ENCODE results near the gene CACNA1B.

CACNA1B gene

DNA sequence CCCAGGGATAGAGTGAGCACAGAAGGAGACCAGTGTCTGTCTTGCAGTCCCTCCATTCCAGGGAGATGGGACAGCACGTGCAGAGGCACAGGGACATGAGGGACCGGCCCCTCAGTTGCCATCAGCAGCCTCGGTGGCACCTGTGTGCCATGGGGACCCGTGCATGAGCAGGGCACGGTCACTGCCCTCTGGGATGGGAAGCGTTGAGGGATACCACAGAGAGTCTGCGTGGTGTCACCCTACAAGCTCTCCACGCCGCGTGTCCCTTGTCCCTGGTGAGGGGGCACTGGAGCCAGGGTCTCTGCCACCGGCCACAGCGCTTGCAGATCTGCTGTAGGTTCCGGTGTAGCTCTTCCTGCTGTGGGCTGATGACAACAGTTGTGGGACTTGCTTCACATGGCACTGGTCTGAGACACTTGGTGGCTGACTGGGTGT lies 108.1 kb downstream of the CACNA1B start:
- Mint-ChIP-seq H3K27me3 (peaks cover 52% of the 10 kb centered on the region), H3K36me3 (no peaks in the 10 kb centered on the region), H3K4me3 (no peak overlapping the region), H3K4me1 (no peaks in the 10 kb centered on the region), H3K27ac (no peak overlapping the region), H3K9me3 (no peaks in the 10 kb centered on the region)
- no peak for ATAC-seq

DNA sequence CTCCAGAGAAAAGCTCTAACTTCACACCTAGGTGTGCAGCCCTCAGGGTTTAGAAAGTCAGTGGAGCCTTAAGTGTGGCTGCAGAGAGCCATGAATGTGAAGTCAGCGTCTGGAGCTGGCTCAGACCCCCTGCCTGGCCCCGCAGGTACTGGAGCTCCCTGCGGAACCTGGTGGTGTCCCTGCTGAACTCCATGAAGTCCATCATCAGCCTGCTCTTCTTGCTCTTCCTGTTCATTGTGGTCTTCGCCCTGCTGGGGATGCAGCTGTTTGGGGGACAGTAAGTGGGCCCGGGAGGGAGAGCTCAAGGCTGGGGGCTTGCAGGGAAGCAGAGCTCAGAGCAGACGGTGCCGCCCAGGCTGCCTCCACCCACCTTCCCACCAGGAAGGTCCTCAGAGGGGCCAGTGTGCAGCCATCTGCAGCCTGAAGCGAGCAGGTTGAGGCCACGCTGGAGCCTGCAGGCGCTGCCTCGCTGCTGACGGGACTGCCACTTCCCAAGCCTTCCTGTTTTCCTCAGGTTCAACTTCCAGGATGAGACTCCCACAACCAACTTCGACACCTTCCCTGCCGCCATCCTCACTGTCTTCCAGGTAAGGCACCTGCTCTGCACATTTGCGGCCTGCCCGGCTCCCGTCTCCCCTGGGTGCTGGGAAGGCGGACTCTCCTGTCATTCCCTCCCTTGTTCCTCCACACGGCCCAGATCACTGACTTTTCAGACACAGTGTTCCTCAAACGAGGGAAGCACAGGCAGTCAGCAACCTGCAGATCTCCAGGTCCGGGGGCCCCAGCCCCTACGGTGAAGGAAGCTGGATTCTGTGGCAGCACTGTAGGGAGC lies 108.9 kb downstream of the CACNA1B start:
- Mint-ChIP-seq H3K9me3 (no peaks in the 10 kb centered on the region), H3K27me3 (peaks cover 55% of the 10 kb centered on the region), H3K36me3 (no peaks in the 10 kb centered on the region), H3K4me1 (no peaks in the 10 kb centered on the region), H3K4me3 (no peak overlapping the region), H3K27ac (no peak overlapping the region)
- ATAC-seq, result no peak

DNA sequence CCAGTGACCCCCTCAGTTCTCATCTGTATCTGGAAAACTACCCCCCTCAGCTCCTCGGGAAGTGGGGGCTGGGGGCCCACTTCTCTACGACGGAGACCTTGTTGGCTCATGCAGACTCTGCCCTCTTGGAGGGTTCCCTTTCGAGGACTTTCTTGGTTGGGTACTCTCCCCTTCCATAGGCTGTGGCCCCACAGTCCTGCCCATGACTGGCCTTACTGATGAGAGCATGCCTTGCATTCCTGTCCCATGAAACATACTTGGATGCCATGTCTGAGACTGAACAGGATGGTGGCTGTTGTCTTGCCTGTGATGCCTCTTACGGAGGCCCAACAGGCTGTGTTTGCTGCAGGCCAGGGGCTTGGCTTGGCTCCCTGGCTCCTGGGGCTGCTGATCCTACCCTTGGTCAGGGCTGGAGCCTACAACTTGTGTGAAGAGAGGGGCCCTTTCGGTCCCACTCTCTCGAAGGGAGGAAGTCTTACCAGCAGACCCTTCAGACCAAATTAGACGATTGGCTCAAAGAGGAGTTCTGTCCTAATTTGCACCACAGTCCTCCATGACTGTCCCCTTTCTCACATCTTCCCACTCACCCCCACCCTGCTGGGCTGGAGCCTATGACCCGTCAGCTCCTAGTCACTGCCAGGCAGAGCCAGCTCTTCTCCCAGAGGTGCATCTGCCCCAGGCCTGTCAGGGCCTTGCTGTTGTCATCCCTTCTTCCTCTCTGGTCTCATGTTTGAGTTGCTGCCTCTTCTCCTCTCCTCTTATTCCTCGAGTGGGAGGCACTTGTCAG lies 109.9 kb downstream of the CACNA1B start:
- Mint-ChIP-seq H3K4me1 (no peaks in the 10 kb centered on the region), H3K36me3 (no peaks in the 10 kb centered on the region), H3K27ac (no peak overlapping the region), H3K27me3 (peaks cover 63% of the 10 kb centered on the region), H3K9me3 (no peaks in the 10 kb centered on the region), H3K4me3 (no peak overlapping the region)
- ATAC-seq, result no peak

DNA sequence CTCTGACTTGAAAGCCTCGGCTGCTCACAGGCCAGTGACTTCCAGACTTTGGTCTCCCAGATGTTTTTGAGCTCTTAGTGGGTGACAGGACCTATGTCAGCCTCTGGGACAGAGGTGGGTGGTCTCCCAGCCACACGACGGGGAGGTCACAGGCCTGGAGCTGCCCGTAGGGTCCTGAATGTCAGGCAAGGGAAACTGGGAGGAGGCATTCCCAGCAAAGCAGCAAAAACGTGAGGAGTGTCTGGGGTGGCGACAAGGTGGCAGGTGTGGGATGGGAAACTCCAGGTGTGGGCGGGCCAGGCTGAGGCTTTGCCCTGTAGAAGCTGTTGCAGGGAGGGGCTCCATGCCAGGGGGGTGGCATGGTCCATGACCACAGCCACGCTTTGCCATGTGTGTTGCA lies 110.5 kb downstream of the CACNA1B start:
- Mint-ChIP-seq H3K27me3 (peaks cover 70% of the 10 kb centered on the region), H3K4me1 (no peaks in the 10 kb centered on the region), H3K9me3 (no peaks in the 10 kb centered on the region), H3K36me3 (no peaks in the 10 kb centered on the region), H3K27ac (no peak overlapping the region), H3K4me3 (no peak overlapping the region)
- ATAC-seq, result no peak

DNA sequence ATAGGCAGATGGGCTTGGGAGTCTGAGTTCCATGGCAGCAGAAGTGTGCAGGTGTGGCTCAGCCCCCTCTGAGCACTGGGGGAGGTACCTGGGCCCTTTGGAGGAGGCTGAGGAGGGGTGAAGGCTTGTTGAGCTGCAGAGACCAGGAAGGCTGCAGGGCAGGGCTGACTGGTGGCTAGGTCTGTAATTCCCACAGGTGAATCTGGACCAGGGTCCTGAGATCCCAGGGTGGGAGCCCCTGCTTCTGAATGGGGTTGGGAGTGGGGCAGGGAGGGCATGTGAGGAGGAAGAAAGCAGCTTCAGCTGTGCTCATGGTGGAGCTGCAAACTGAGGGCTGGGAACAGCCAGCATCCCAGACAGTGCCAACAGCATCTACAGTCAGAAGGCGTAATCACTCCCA lies 111.1 kb downstream of the CACNA1B start:
- Mint-ChIP-seq H3K36me3 (no peaks in the 10 kb centered on the region), H3K4me1 (no peaks in the 10 kb centered on the region), H3K9me3 (no peaks in the 10 kb centered on the region), H3K27ac (no peak overlapping the region), H3K27me3 (peaks cover 76% of the 10 kb centered on the region), H3K4me3 (no peak overlapping the region)
- ATAC-seq, result no peak

DNA sequence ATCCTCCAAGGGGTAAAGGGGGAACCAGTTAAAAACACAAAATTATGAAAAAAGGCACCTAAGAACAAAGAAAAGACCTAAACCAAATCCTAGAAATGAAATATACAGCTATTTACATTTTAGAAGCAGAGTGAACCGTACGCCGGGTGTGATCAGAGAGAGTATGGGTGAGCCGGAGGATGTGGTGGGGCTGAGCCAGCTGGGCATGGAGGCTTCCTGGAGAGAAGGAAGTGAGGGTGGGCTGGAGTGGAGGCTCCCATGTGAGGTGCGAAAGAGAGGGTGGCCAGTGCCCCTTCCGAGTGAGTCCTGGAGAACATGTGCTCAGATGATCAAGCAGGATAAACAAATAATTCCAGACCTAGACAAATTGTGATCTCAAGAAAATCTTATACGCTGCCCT lies 111.6 kb downstream of the CACNA1B start:
- peaks cover 80% of the 10 kb centered on the region for H3K27me3 Mint-ChIP-seq
- H3K27ac Mint-ChIP-seq, result no peak overlapping the region

DNA sequence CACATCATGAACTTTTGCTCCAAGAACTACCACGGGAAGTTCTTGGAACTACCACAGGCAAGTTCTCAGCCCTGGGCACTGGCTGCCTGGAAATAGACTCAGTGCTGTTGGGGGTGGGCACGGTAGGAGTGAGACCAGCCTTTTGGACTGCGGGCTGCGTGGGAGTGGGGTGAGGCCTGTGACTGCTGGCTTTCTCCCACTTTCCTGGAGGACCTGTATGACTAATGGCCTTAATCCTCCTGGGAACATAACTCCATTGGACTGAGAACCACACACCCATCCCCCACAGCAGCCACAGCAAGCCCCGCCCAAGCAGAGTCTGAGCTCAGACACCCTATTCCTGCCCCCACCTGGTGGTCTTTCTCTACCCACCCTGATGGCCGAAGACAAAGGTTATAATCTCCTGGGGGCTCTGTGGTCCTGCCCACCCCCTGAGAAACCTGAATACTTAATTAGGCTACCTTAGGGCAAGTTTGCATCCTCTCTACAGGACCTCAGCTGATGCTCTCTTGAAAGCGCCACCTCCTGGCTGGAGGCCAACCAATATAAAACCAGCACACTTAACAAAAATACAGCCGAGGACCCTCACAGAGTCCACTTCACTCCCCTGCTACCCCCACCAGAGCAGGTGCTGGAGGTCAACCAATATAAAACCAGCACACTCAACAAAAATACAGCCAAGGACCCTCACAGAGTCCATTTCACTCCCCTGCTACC lies 112.6 kb downstream of the CACNA1B start:
- Mint-ChIP-seq H3K27me3 (peaks cover 81% of the 10 kb centered on the region), H3K36me3 (no peaks in the 10 kb centered on the region), H3K27ac (no peak overlapping the region), H3K4me1 (no peaks in the 10 kb centered on the region), H3K4me3 (no peak overlapping the region), H3K9me3 (no peaks in the 10 kb centered on the region)
- no peak for ATAC-seq

More for the DNA sequence above, 111.6 kb downstream of the CACNA1B start:
- Mint-ChIP-seq H3K36me3 (no peaks in the 10 kb centered on the region), H3K4me1 (no peaks in the 10 kb centered on the region), H3K4me3 (no peak overlapping the region), H3K9me3 (no peaks in the 10 kb centered on the region)
- no peak for ATAC-seq

DNA sequence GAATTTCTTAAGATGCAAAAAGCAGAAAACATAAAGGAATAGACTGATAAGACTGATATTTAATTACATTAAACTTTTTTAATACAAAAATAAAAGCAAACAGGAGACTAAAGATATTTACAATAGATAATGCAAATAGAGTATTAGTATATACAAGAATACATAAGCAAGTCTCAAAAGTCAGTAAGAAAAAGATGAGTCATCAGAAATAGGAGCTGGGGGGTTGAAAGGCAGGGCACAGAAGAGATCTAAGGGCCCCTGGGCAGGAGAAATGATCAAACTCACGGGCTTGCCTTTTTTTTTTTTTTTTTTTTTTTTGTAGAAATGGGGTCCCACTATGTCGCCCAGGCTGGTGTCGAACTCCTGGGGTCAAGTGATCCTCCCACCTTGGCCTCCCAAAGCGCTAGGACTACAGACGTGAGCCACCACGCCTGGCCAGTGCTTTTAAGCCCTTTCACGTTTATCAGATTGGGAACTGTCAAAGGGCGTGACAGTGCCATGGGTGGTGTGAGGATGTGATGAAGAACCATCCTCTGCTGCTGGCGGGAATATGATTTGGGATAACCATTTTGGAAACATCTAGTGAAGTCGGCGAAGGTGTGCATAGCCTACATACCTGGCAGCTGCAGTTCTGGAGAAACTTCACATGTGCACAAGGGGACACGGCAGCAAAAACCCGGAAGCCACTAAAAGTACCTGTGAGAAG lies 126.1 kb downstream of the CACNA1B start:
- H3K4me1 Mint-ChIP-seq, result no peaks in the 10 kb centered on the region
- H3K36me3 Mint-ChIP-seq, result no peaks in the 10 kb centered on the region
- no peaks in the 10 kb centered on the region for H3K9me3 Mint-ChIP-seq
- H3K27ac Mint-ChIP-seq, result no peak overlapping the region
- no peak overlapping the region for H3K4me3 Mint-ChIP-seq
- peaks cover 42% of the 10 kb centered on the region for H3K27me3 Mint-ChIP-seq
- ATAC-seq, result no peak

DNA sequence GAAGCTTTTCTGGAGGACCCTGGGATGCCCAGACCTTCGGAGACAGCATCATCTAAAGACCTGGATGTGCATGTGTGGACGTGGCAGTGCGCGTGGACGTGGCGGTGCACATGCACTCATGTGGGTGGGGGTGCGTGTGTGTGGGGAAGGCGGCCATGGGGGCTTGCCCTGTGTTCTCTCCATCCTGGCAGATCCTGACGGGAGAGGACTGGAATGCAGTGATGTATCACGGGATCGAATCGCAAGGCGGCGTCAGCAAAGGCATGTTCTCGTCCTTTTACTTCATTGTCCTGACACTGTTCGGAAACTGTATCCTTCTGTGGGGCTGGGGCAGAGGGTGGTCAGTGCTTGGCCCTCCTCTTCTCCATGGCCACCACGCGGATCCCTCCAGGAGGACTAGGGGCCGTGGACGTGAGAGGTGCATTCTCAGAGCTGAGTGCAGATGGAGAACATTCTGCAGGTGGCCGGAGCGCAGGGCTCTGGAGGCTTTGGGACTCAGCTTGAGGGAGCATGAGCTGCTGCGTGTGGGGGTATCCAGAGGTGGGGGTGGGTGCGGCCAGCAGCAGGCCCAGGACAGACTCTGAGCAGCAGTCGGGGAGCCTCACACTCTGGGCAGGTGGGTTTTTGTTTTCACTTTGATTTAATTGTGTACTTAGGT lies 129.1 kb downstream of the CACNA1B start:
- H3K27me3 Mint-ChIP-seq, result peaks cover 26% of the 10 kb centered on the region
- H3K36me3 Mint-ChIP-seq, result no peaks in the 10 kb centered on the region
- H3K9me3 Mint-ChIP-seq, result no peaks in the 10 kb centered on the region
- ATAC-seq, result no peak
- H3K4me1 Mint-ChIP-seq, result no peaks in the 10 kb centered on the region
- no peak overlapping the region for H3K4me3 Mint-ChIP-seq
- H3K27ac Mint-ChIP-seq, result no peak overlapping the region

DNA sequence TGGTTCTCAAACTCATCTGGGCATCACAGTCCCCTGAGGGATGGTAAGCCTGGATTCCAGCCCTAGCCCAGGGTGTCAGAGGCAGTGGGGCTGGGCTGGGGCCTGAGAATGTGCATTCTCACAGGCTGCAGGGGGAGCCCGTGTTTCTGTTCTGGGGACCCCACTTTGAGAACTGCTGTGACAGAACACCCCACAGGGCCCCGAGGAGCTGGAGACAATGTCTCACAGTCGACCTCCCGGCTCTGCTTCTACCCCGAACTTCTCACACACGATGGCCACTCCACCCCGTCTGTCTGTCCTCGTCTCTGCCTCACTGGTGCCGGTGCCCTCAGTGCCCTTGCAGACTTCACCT lies 130.0 kb downstream of the CACNA1B start:
- H3K27ac Mint-ChIP-seq, result no peak overlapping the region
- peak; percentile 21 for ATAC-seq
- no peaks in the 10 kb centered on the region for H3K4me1 Mint-ChIP-seq
- peaks cover 26% of the 10 kb centered on the region for H3K27me3 Mint-ChIP-seq
- H3K9me3 Mint-ChIP-seq, result no peaks in the 10 kb centered on the region
- H3K36me3 Mint-ChIP-seq, result no peaks in the 10 kb centered on the region
- no peak overlapping the region for H3K4me3 Mint-ChIP-seq

DNA sequence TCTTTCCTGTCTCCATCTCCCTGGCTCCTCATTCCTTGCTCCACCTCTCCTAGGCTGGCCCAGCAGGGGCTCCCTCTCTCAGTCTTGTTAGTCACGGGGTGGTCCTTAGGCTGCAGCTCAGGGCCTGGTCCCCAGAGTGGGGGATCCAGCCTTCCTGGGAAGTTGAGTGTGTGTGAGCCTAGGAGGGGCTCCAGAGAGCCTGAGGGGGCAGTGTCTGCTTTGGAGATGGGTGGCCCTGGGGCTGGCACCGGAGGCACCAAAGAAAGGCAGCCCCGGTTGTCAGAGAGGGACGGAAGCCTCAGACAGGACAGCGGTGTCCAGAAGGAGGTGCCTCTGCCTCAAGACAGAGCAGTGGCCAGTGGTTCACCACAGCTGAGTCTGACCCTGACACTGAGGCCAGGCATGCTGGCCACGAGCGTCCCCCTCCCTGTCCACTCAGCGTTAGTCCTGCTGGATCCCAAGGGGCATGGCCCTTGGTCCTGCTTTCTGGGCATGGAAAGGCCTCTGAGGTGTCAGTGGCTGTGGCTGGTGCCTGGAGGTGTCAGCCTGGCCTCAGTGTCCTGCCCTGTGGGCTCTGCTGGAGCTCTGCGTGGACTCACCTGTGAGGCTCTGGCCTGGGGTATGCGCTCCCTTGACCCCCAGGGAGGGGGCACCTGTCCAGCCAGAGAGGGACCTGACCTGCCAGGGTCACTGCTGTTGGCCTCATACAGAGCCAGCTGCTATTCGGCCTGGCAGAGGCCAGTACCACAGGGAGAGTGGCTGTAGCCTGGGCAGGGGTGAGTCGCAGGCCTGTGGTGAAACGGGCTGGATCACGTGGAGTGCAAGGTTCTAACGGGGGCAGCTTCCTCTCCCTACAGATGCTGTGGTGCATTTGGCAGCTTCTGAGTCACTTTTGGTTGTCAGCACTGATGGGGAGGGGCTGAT lies 130.6 kb downstream of the CACNA1B start:
- Mint-ChIP-seq H3K9me3 (no peaks in the 10 kb centered on the region), H3K27me3 (peaks cover 26% of the 10 kb centered on the region), H3K36me3 (no peaks in the 10 kb centered on the region), H3K4me1 (no peaks in the 10 kb centered on the region), H3K4me3 (no peak overlapping the region), H3K27ac (no peak overlapping the region)
- peak; percentile 18 for ATAC-seq

DNA sequence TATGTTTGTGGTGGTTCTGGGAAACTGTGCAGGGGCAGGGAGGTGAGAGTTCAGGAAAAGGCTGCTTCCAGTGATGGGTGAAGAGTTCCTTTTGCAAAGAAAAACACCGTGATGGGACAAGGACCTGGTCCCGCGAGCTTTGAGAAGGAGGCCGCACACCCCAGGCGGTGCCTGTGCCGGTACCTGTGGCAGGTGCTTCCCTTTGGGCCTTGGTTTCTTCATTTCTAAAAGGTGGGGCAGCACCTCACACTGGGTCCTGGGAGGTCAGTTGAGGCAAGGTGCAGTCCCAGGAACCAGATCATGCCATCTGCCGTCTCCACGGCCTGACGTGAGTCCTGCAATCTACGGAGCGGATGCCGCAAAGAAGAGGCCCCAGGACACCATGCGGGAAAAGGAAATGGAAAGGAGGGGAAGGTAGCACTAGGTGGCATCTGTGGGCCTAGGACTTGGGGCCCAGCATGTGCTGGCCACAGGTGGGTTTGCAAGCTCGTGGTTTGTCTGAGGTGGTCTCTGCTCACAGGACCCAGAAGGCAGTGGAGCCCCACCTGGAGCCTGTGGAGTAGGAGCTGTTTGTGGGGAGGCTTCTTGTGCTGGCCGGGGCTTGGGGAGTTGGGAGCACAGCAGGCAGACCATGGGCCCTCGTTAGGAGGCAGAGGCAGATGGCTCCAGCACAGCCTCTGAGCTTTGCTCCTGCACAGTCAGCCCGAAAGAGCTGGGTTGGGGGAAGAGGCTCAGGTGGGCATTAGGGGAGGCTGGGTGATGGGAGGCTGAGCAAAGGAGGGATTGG lies 131.6 kb downstream of the CACNA1B start:
- Mint-ChIP-seq H3K4me3 (no peak overlapping the region), H3K27me3 (peaks cover 26% of the 10 kb centered on the region), H3K36me3 (no peaks in the 10 kb centered on the region), H3K4me1 (no peaks in the 10 kb centered on the region), H3K27ac (no peak overlapping the region), H3K9me3 (no peaks in the 10 kb centered on the region)
- ATAC-seq, result no peak

Data from stimulated activated memory B cell treated with anti-CD40 and anti-IgM and Interleukin-4, amounts not matched to agents 10 μg/mL and 1 μg/mL and 100 μg/mL, for 72 hours (primary cell).